HG03469 (cell line): Measurements from ENCODE around the gene TBC1D3B.
"Not testable (repeated sequence)": the region's sequence is repeated elsewhere in the genome, so short reads cannot be mapped to it uniquely, and the experiment has no call there.

Experiments
- ATAC-seq: cut with Tn5 transposase; IDR thresholded peaks from one replicate; pipeline ENCODE4 v1.9.1; 2021; ENCODE audit warnings: mild to moderate bottlenecking, moderate library complexity, moderate number of reproducible peaks; ENCODE audit not compliant: unreplicated experiment

The TBC1D3B gene

GRCh38 chr17:36176536-36176935, at the start of gene TBC1D3B:
Gene TBC1D3B (minus strand): TSS chr17:36176636. CDS start chr17:36175050, 1,586 bp downstream.
- not testable (repeated sequence) for ATAC-seq

- not testable (repeated sequence) for ATAC-seq
Measured at GRCh38 chr17:36222967-36223366, 46.5 kb upstream of the TBC1D3B start.

GRCh38 chr17:36221581-36222100, 45.2 kb upstream of the TBC1D3B start:
- not testable (repeated sequence) for ATAC-seq

- ATAC-seq = not testable (repeated sequence)
Measured at GRCh38 chr17:36220737-36221580, 44.5 kb upstream of the TBC1D3B start.

- not testable (repeated sequence) for ATAC-seq
Measured at GRCh38 chr17:36219556-36219955, 43.1 kb upstream of the TBC1D3B start.

GRCh38 chr17:36215406-36216308, 39.2 kb upstream of the TBC1D3B start:
- not testable (repeated sequence) for ATAC-seq

- ATAC-seq = no peak
Measured at GRCh38 chr17:36214918-36215317, 38.5 kb upstream of the TBC1D3B start.

GRCh38 chr17:36213695-36214094, 37.3 kb upstream of the TBC1D3B start:
- ATAC-seq = no peak

GRCh38 chr17:36212966-36213365, 36.5 kb upstream of the TBC1D3B start:
- ATAC-seq = no peak

GRCh38 chr17:36212272-36212605, 35.8 kb upstream of the TBC1D3B start:
- no peak for ATAC-seq

GRCh38 chr17:36211484-36212271, 35.2 kb upstream of the TBC1D3B start:
- not testable (repeated sequence) for ATAC-seq

GRCh38 chr17:36210439-36211211, 34.2 kb upstream of the TBC1D3B start, which contains the start of gene CCL4L2:
Gene CCL4L2 (plus strand): TSS chr17:36211063.
- ATAC-seq = peak; percentile 32

GRCh38 chr17:36209575-36209974, 33.1 kb upstream of the TBC1D3B start:
- no peak for ATAC-seq

GRCh38 chr17:36207383-36207782, 30.9 kb upstream of the TBC1D3B start:
- not testable (repeated sequence) for ATAC-seq

GRCh38 chr17:36206486-36206821, 30.0 kb upstream of the TBC1D3B start:
- not testable (repeated sequence) for ATAC-seq

GRCh38 chr17:36205637-36206485, 29.4 kb upstream of the TBC1D3B start:
- no peak for ATAC-seq

- ATAC-seq = no peak
Measured at GRCh38 chr17:36204724-36205500, 28.5 kb upstream of the TBC1D3B start.

- ATAC-seq = no peak
Measured at GRCh38 chr17:36203335-36203734, 26.9 kb upstream of the TBC1D3B start.
